TTC549 (cell line): Measurements from ENCODE around the gene BRIP1.
"Not testable (repeated sequence)": the region's sequence is repeated elsewhere in the genome, so short reads cannot be mapped to it uniquely, and the experiment has no call there.

Source experiments
- FAIRE-seq: peaks from 2 replicates; lab custom pipeline; 2012; peaks lifted over from hg19 to GRCh38; lab: Jason Lieb, UNC

The BRIP1 gene

GRCh38 chr17:61756561-61756960 lies 106.8 kb downstream of the BRIP1 start:
- FAIRE-seq: no peak

GRCh38 chr17:61755668-61756067 lies 107.7 kb downstream of the BRIP1 start:
- FAIRE-seq: no peak

GRCh38 chr17:61755078-61755477 lies 108.2 kb downstream of the BRIP1 start:
- FAIRE-seq: no peak

GRCh38 chr17:61754124-61754523 lies 109.2 kb downstream of the BRIP1 start:
- FAIRE-seq: no peak

- no peak for FAIRE-seq
Measured at GRCh38 chr17:61753696-61754095, 109.6 kb downstream of the BRIP1 start.

GRCh38 chr17:61750656-61751055 lies 112.7 kb downstream of the BRIP1 start:
- no peak for FAIRE-seq

GRCh38 chr17:61749823-61750404 lies 113.4 kb downstream of the BRIP1 start:
- FAIRE-seq: no peak

GRCh38 chr17:61746248-61746985 lies 116.9 kb downstream of the BRIP1 start:
- no peak for FAIRE-seq

GRCh38 chr17:61744804-61745203 lies 118.5 kb downstream of the BRIP1 start:
- no peak for FAIRE-seq

GRCh38 chr17:61744252-61744651 lies 119.1 kb downstream of the BRIP1 start:
- FAIRE-seq: no peak

- FAIRE-seq: no peak
Measured at GRCh38 chr17:61743766-61744165, 119.6 kb downstream of the BRIP1 start.

- no peak for FAIRE-seq
Measured at GRCh38 chr17:61739002-61739401, 124.3 kb downstream of the BRIP1 start.

GRCh38 chr17:61738249-61738648 lies 125.1 kb downstream of the BRIP1 start:
- FAIRE-seq: no peak

GRCh38 chr17:61737820-61738219 lies 125.5 kb downstream of the BRIP1 start:
- no peak for FAIRE-seq

- no peak for FAIRE-seq
Measured at GRCh38 chr17:61736438-61736837, 126.9 kb downstream of the BRIP1 start.

GRCh38 chr17:61735807-61736206 lies 127.5 kb downstream of the BRIP1 start:
- FAIRE-seq: no peak

GRCh38 chr17:61734466-61734865 lies 128.9 kb downstream of the BRIP1 start:
- FAIRE-seq: no peak

- no peak for FAIRE-seq
Measured at GRCh38 chr17:61734012-61734411, 129.3 kb downstream of the BRIP1 start.

- no peak for FAIRE-seq
Measured at GRCh38 chr17:61733021-61733420, 130.3 kb downstream of the BRIP1 start.

GRCh38 chr17:61732169-61732568 lies 131.2 kb downstream of the BRIP1 start:
- FAIRE-seq: no peak

GRCh38 chr17:61731330-61731729 lies 132.0 kb downstream of the BRIP1 start:
- no peak for FAIRE-seq

- FAIRE-seq: no peak
Measured at GRCh38 chr17:61729690-61730268, 133.5 kb downstream of the BRIP1 start.

GRCh38 chr17:61728297-61728836 lies 135.0 kb downstream of the BRIP1 start:
- FAIRE-seq: no peak

GRCh38 chr17:61727798-61728197 lies 135.5 kb downstream of the BRIP1 start:
- not testable (repeated sequence) for FAIRE-seq
